LNCaP clone FGC (cell line): ENCODE data around the gene RGS14.

Experiments
- DNase-seq: peaks from one replicate; pipeline ENCODE4 v3.0.0-alpha.2; 2011; ENCODE audit warnings: low read depth
- H3K4me3 ChIP-seq: 2 replicates; pipeline ENCODE4 v1.5.1; 2011; ENCODE audit warnings: mild to moderate bottlenecking, low read depth, low read length, control low read depth
- CTCF ChIP-seq: IDR thresholded peaks from 2 replicates; pipeline ENCODE4 v1.5.1; 2012; ENCODE audit warnings: mild to moderate bottlenecking; ENCODE audit not compliant: control insufficient read depth, insufficient read depth; ENCODE audit errors: extremely low read depth

Gene RGS14

GRCh38 chr5:177378884-177379883 is 21.5 kb downstream of the RGS14 start:
- no peak for DNase-seq
- no peak overlapping the region for H3K4me3 ChIP-seq
- TF ChIP-seq CTCF, result no peak

GRCh38 chr5:177380805-177381126 is 23.0 kb downstream of the RGS14 start:
- H3K4me3 ChIP-seq, result no peak overlapping the region
- no peak for DNase-seq
- TF ChIP-seq CTCF, result no peak

GRCh38 chr5:177382423-177383029 is 24.8 kb downstream of the RGS14 start:
- no peak overlapping the region for H3K4me3 ChIP-seq
- TF ChIP-seq CTCF, result peak; percentile 46
- no peak for DNase-seq

- DNase-seq, result no peak
- H3K4me3 ChIP-seq, result no peak overlapping the region
- no peak for TF ChIP-seq CTCF
Measured at GRCh38 chr5:177383181-177383580, 25.5 kb downstream of the RGS14 start.

- no peak for DNase-seq
- no peak within 1 kb of the TSS for H3K4me3 ChIP-seq
- no peak for TF ChIP-seq CTCF
Measured at GRCh38 chr5:177384134-177384533, 26.4 kb downstream of the RGS14 start, which contains the start of gene SLC34A1. Gene SLC34A1, plus strand, starts transcription at chr5:177384434. Its CDS starts 1,308 bp downstream, at chr5:177385742.

- H3K4me3 ChIP-seq, result no peak overlapping the region
- DNase-seq, result no peak
- TF ChIP-seq CTCF, result no peak
Measured at GRCh38 chr5:177385720-177386119, 28.0 kb downstream of the RGS14 start.
